HUES6 (cell line): ENCODE measurements around the gene MCTP1.

Source experiments
- H3K27ac ChIP-seq: 2 replicates; pipeline ENCODE4 v1.7.0; 2013; ENCODE audit warnings: low read depth, mild to moderate bottlenecking, low read length, inconsistent platforms
- H3K27me3 ChIP-seq: 2 replicates; pipeline ENCODE4 v1.6.1; 2013; ENCODE audit warnings: low read length; ENCODE audit not compliant: control insufficient read depth, insufficient read depth
- H3K36me3 ChIP-seq: 2 replicates; pipeline ENCODE4 v1.6.1; 2013; ENCODE audit warnings: low read length; ENCODE audit not compliant: control insufficient read depth, insufficient read depth
- H3K4me1 ChIP-seq: 2 replicates; pipeline ENCODE4 v1.6.1; 2013; ENCODE audit warnings: low read length; ENCODE audit not compliant: control insufficient read depth, insufficient read depth
- H3K4me3 ChIP-seq: 2 replicates; pipeline ENCODE4 v1.5.1; 2013; ENCODE audit warnings: low read depth, low read length
- H3K9ac ChIP-seq: one replicate; pipeline ENCODE4 v1.6.1; 2013; ENCODE audit warnings: mild to moderate bottlenecking, low read length
- H3K9me3 ChIP-seq: 2 replicates; pipeline ENCODE4 v1.6.1; 2013; ENCODE audit warnings: low read depth, low read length; ENCODE audit not compliant: control insufficient read depth, insufficient read depth

MCTP1 gene

GRCh38 chr5:95090774-95091173 lies 194.1 kb downstream of the MCTP1 start:
- Histone ChIP-seq H3K27ac (no peak overlapping the region), H3K36me3 (no peaks in the 10 kb centered on the region), H3K9ac (no peak overlapping the region), H3K4me3 (no peak overlapping the region), H3K27me3 (no peaks in the 10 kb centered on the region), H3K9me3 (peaks cover 9% of the 10 kb centered on the region; the same call in 1 of the 2 replicates), H3K4me1 (no peaks in the 10 kb centered on the region; the same call in 1 of the 2 replicates)

GRCh38 chr5:95087816-95088317 lies 197.0 kb downstream of the MCTP1 start:
- Histone ChIP-seq H3K27me3 (no peaks in the 10 kb centered on the region), H3K9ac (no peak overlapping the region), H3K27ac (no peak overlapping the region), H3K4me3 (no peak overlapping the region), H3K9me3 (peaks cover 9% of the 10 kb centered on the region; the same call in 1 of the 2 replicates), H3K36me3 (no peaks in the 10 kb centered on the region), H3K4me1 (no peaks in the 10 kb centered on the region)

- H3K27me3 ChIP-seq: no peaks in the 10 kb centered on the region
- peaks cover 9% of the 10 kb centered on the region; the same call in 1 of the 2 replicates for H3K9me3 ChIP-seq
- peaks cover 2% of the 10 kb centered on the region; the same call in 1 of the 2 replicates for H3K4me1 ChIP-seq
- no peak overlapping the region for H3K27ac ChIP-seq
- no peak overlapping the region for H3K9ac ChIP-seq
- H3K36me3 ChIP-seq: no peaks in the 10 kb centered on the region
- H3K4me3 ChIP-seq: no peak overlapping the region
Observed at GRCh38 chr5:95086927-95087815, 197.7 kb downstream of the MCTP1 start.

- no peaks in the 10 kb centered on the region for H3K9me3 ChIP-seq
- H3K4me1 ChIP-seq: peaks cover 14% of the 10 kb centered on the region
- no peak overlapping the region for H3K9ac ChIP-seq
- no peaks in the 10 kb centered on the region for H3K27me3 ChIP-seq
- H3K36me3 ChIP-seq: no peaks in the 10 kb centered on the region
- no peak overlapping the region for H3K4me3 ChIP-seq
- H3K27ac ChIP-seq: no peak overlapping the region
Observed at GRCh38 chr5:95084757-95085156, 200.1 kb downstream of the MCTP1 start.

GRCh38 chr5:95083606-95084005 lies 201.3 kb downstream of the MCTP1 start:
- no peak overlapping the region for H3K4me3 ChIP-seq

GRCh38 chr5:95081982-95082381 lies 202.9 kb downstream of the MCTP1 start:
- H3K27me3 ChIP-seq: no peaks in the 10 kb centered on the region
- H3K4me1 ChIP-seq: peaks cover 14% of the 10 kb centered on the region
- no peak overlapping the region for H3K9ac ChIP-seq
- H3K36me3 ChIP-seq: no peaks in the 10 kb centered on the region
- peak overlapping the region; percentile 20; the same call in 1 of the 2 replicates for H3K4me3 ChIP-seq
- no peaks in the 10 kb centered on the region for H3K9me3 ChIP-seq
- H3K27ac ChIP-seq: no peak overlapping the region

More at GRCh38 chr5:95083606-95084005, 201.3 kb downstream of the MCTP1 start:
- Histone ChIP-seq H3K9ac (no peak overlapping the region), H3K27ac (no peak overlapping the region), H3K4me1 (peaks cover 14% of the 10 kb centered on the region), H3K36me3 (no peaks in the 10 kb centered on the region), H3K27me3 (no peaks in the 10 kb centered on the region), H3K9me3 (no peaks in the 10 kb centered on the region)

- H3K4me3 ChIP-seq: peak overlapping the region; percentile 20; the same call in 1 of the 2 replicates
- peaks cover 14% of the 10 kb centered on the region for H3K4me1 ChIP-seq
- H3K27me3 ChIP-seq: no peaks in the 10 kb centered on the region
- no peaks in the 10 kb centered on the region for H3K9me3 ChIP-seq
- no peaks in the 10 kb centered on the region for H3K36me3 ChIP-seq
- H3K27ac ChIP-seq: no peak overlapping the region
- H3K9ac ChIP-seq: no peak overlapping the region
Observed at GRCh38 chr5:95081500-95081960, 203.4 kb downstream of the MCTP1 start.

GRCh38 chr5:95080441-95080840 lies 204.5 kb downstream of the MCTP1 start:
- Histone ChIP-seq H3K9ac (no peak overlapping the region), H3K9me3 (no peaks in the 10 kb centered on the region), H3K4me3 (no peak overlapping the region), H3K27me3 (no peaks in the 10 kb centered on the region), H3K27ac (no peak overlapping the region), H3K4me1 (peaks cover 14% of the 10 kb centered on the region), H3K36me3 (no peaks in the 10 kb centered on the region)

- Histone ChIP-seq H3K9me3 (no peaks in the 10 kb centered on the region), H3K9ac (no peak overlapping the region), H3K4me1 (peaks cover 14% of the 10 kb centered on the region), H3K4me3 (no peak overlapping the region), H3K27me3 (no peaks in the 10 kb centered on the region), H3K27ac (no peak overlapping the region), H3K36me3 (no peaks in the 10 kb centered on the region)
Observed at GRCh38 chr5:95080030-95080429, 204.9 kb downstream of the MCTP1 start.

GRCh38 chr5:95078868-95079267 lies 206.0 kb downstream of the MCTP1 start:
- Histone ChIP-seq H3K4me3 (no peak overlapping the region), H3K9me3 (no peaks in the 10 kb centered on the region), H3K36me3 (no peaks in the 10 kb centered on the region), H3K27ac (no peak overlapping the region), H3K4me1 (peaks cover 14% of the 10 kb centered on the region), H3K9ac (no peak overlapping the region), H3K27me3 (no peaks in the 10 kb centered on the region)
